Measurements from ENCODE around the gene COLEC12. TPM values are rescaled to one million over a fixed set of nuclear protein-coding genes. Genes with fewer than 3 reads are reported as not detected.

The COLEC12 gene
- total and polyA plus RNA-seq, 2 experiments from 2014 or later: 19.4 to 25.9 TPM

GRCh38 chr18:393574-393957, 106.9 kb downstream of the COLEC12 start:
- Histone ChIP-seq H3K4me3 (no peak overlapping the region), H3K27ac (peak overlapping the region; percentile 100; the same call in 1 of the 2 replicates), H3K9me3 (ENCODE audit: low read depth) (no peaks in the 10 kb centered on the region), H2AFZ (no peak overlapping the region), H4K20me1 (ENCODE audit: insufficient read depth) (no peaks in the 10 kb centered on the region), H3K79me2 (ENCODE audit: insufficient read depth) (no peaks in the 10 kb centered on the region), H3F3A (ENCODE audit: insufficient read depth) (peaks cover 47% of the 10 kb centered on the region), H3K4me1 (ENCODE audit: insufficient read depth) (peaks cover 33% of the 10 kb centered on the region), H3K9ac (no peak overlapping the region), H3K9me2 (ENCODE audit: insufficient read depth) (no peaks in the 10 kb centered on the region; the same call in 1 of the 2 replicates), H3K27me3 (replicated peaks; ENCODE audit: insufficient read depth) (no peaks in the 10 kb centered on the region), H3K36me3 (ENCODE audit: low read depth) (no peaks in the 10 kb centered on the region), H3K4me2 (ENCODE audit: unreplicated experiment) (peak overlapping the region; percentile 70)
- in situ Hi-C loops (cut with MboI): no loop called here
- WGBS, 2 experiments (ENCODE audit: low coverage in 1 of 2, low lambda C conversion rate in 2 of 2, missing lambda C conversion rate in 2 of 2): 89 to 90% methylated on average over 6 of the region's 6 CpGs
- TF ChIP-seq EZH2 (IDR thresholded peaks at IDR 0.05; ENCODE audit: insufficient read depth, poor library complexity, severe bottlenecking): no peak
- no peak for TF ChIP-seq EZH2phosphoT487 (IDR thresholded peaks at IDR 0.05; ENCODE audit: insufficient read depth, low read depth)
- no peak for DNase-seq

- no peak overlapping the region for H3K27ac ChIP-seq
- TF ChIP-seq EZH2 (IDR thresholded peaks at IDR 0.05; ENCODE audit: insufficient read depth, poor library complexity, severe bottlenecking) (no peak), EZH2phosphoT487 (IDR thresholded peaks at IDR 0.05; ENCODE audit: insufficient read depth, low read depth) (no peak)
- DNase-seq: no peak
These were observed 107.5 kb downstream of the COLEC12 start for GRCh38 chr18:392928-393573.

GRCh38 chr18:390741-391478, 109.6 kb downstream of the COLEC12 start:
- WGBS, 2 experiments (ENCODE audit: low coverage in 1 of 2, low lambda C conversion rate in 2 of 2, missing lambda C conversion rate in 2 of 2): 96 to 97% methylated on average over 13 of the region's 13 CpGs
- peaks cover 32% of the 10 kb centered on the region for H3F3A ChIP-seq (ENCODE audit: insufficient read depth)

More at GRCh38 chr18:392928-393573, 107.5 kb downstream of the COLEC12 start:
- Histone ChIP-seq H3K9ac (no peak overlapping the region), H3K79me2 (ENCODE audit: insufficient read depth) (no peaks in the 10 kb centered on the region), H3K9me3 (ENCODE audit: low read depth) (no peaks in the 10 kb centered on the region), H3K4me3 (no peak overlapping the region), H3F3A (ENCODE audit: insufficient read depth) (peaks cover 47% of the 10 kb centered on the region), H4K20me1 (ENCODE audit: insufficient read depth) (no peaks in the 10 kb centered on the region), H3K4me2 (ENCODE audit: unreplicated experiment) (no peak overlapping the region), H3K27me3 (replicated peaks; ENCODE audit: insufficient read depth) (no peaks in the 10 kb centered on the region), H3K36me3 (ENCODE audit: low read depth) (no peaks in the 10 kb centered on the region), H2AFZ (no peak overlapping the region), H3K9me2 (ENCODE audit: insufficient read depth) (no peaks in the 10 kb centered on the region; the same call in 1 of the 2 replicates), H3K4me1 (ENCODE audit: insufficient read depth) (peaks cover 33% of the 10 kb centered on the region)
- in situ Hi-C loops (cut with MboI): no loop called here
- 86 to 90% methylated on average over 6 of the region's 6 CpGs for WGBS, 2 experiments (ENCODE audit: low coverage in 1 of 2, low lambda C conversion rate in 2 of 2, missing lambda C conversion rate in 2 of 2)

GRCh38 chr18:389658-390357, 110.7 kb downstream of the COLEC12 start:
- H3K4me3 ChIP-seq: no peak overlapping the region
- no peaks in the 10 kb centered on the region for H3K9me2 ChIP-seq (ENCODE audit: insufficient read depth)
- no peaks in the 10 kb centered on the region for H4K20me1 ChIP-seq (ENCODE audit: insufficient read depth)
- TF ChIP-seq EZH2phosphoT487 (IDR thresholded peaks at IDR 0.05; ENCODE audit: insufficient read depth, low read depth) (no peak), EZH2 (IDR thresholded peaks at IDR 0.05; ENCODE audit: insufficient read depth, poor library complexity, severe bottlenecking) (no peak)
- no peak overlapping the region for H3K9ac ChIP-seq
- H3K9me3 ChIP-seq (ENCODE audit: low read depth): no peaks in the 10 kb centered on the region
- H3K27me3 ChIP-seq (replicated peaks; ENCODE audit: insufficient read depth): no peaks in the 10 kb centered on the region
- no peaks in the 10 kb centered on the region for H3K79me2 ChIP-seq (ENCODE audit: insufficient read depth)
- no peak for DNase-seq
- in situ Hi-C loops (cut with MboI): no loop called here
- no peak overlapping the region for H2AFZ ChIP-seq
- no peak overlapping the region for H3K4me2 ChIP-seq (ENCODE audit: unreplicated experiment)
- 97 to 98% methylated on average over 7 of the region's 7 CpGs for WGBS, 2 experiments (ENCODE audit: low coverage in 1 of 2, low lambda C conversion rate in 2 of 2, missing lambda C conversion rate in 2 of 2)
- peaks cover 22% of the 10 kb centered on the region for H3F3A ChIP-seq (ENCODE audit: insufficient read depth)
- peaks cover 12% of the 10 kb centered on the region for H3K4me1 ChIP-seq (ENCODE audit: insufficient read depth)
- no peak overlapping the region for H3K27ac ChIP-seq
- no peaks in the 10 kb centered on the region for H3K36me3 ChIP-seq (ENCODE audit: low read depth)

More at GRCh38 chr18:390741-391478, 109.6 kb downstream of the COLEC12 start:
- Histone ChIP-seq H3K4me1 (ENCODE audit: insufficient read depth) (peaks cover 23% of the 10 kb centered on the region), H3K4me3 (no peak overlapping the region), H3K79me2 (ENCODE audit: insufficient read depth) (no peaks in the 10 kb centered on the region), H3K9me2 (ENCODE audit: insufficient read depth) (no peaks in the 10 kb centered on the region), H3K27ac (no peak overlapping the region), H3K9me3 (ENCODE audit: low read depth) (no peaks in the 10 kb centered on the region), H2AFZ (no peak overlapping the region), H3K9ac (no peak overlapping the region), H3K36me3 (ENCODE audit: low read depth) (no peaks in the 10 kb centered on the region), H4K20me1 (ENCODE audit: insufficient read depth) (no peaks in the 10 kb centered on the region), H3K4me2 (ENCODE audit: unreplicated experiment) (no peak overlapping the region), H3K27me3 (replicated peaks; ENCODE audit: insufficient read depth) (no peaks in the 10 kb centered on the region)
- no peak for TF ChIP-seq EZH2 (IDR thresholded peaks at IDR 0.05; ENCODE audit: insufficient read depth, poor library complexity, severe bottlenecking)
- in situ Hi-C loops (cut with MboI): no loop called here
- no peak for DNase-seq

Data from GM23248 (cell line).